Vagina (tissue), 2 donors: ENCODE data around the gene QPCTL. TPM values are rescaled to one million over a fixed set of nuclear protein-coding genes. Genes with fewer than 3 reads are reported as not detected.

ENCODE experiments used
- DNase-seq, 2 donors: peaks; one replicate each; pipeline ENCODE4 v3.0.0-alpha.2; 2017; ENCODE audit errors: extremely low spot score in 2 of 2
- H3K27ac ChIP-seq: fragments of 200-600 bp; sonication (generic); one replicate; pipeline ENCODE4 v1.5.1; 2019
- H3K27me3 ChIP-seq: fragments of 200-600 bp; sonication (generic); one replicate; pipeline ENCODE4 v1.5.1; 2019
- H3K36me3 ChIP-seq, 2 donors: fragments of 200-600 bp; sonication (generic); one replicate each; pipeline ENCODE4 v1.5.1; 2017 to 2019
- H3K4me1 ChIP-seq: fragments of 200-600 bp; sonication (generic); one replicate; pipeline ENCODE4 v1.5.1; 2019
- H3K4me3 ChIP-seq, 2 donors: fragments of 200-600 bp; sonication (generic); 1 replicate in 1 of 2; 2 replicates in 1 of 2; pipeline ENCODE4 v1.5.1; 2016 to 2019
- H3K9me3 ChIP-seq: fragments of 200-600 bp; sonication (generic); one replicate; pipeline ENCODE4 v1.5.1; 2019
- CTCF ChIP-seq, 3 experiments: fragments of 450-650 bp in 2 of 3; fragments of 200-600 bp in 1 of 3; sonication (generic) in 1 of 3; IDR thresholded peaks; one replicate each; pipeline ENCODE4 v1.5.1; 2017 to 2019; ENCODE audit warnings: antibody characterized with exemption in 3 of 3, mild to moderate bottlenecking in 2 of 3, moderate library complexity in 2 of 3
- POLR2A ChIP-seq, 2 donors: fragments of 450-650 bp; IDR thresholded peaks; one replicate each; pipeline ENCODE4 v1.6.1; 2017; ENCODE audit warnings: antibody characterized with exemption in 2 of 2, mild to moderate bottlenecking in 2 of 2, moderate library complexity in 2 of 2
- POLR2AphosphoS5 ChIP-seq, 2 donors: sonication (generic); formaldehyde crosslinking; IDR thresholded peaks; one replicate each; pipeline ENCODE4 v1.9.0; 2017; ENCODE audit warnings: antibody characterized with exemption in 2 of 2, mild to moderate bottlenecking in 2 of 2, low read depth in 1 of 2; ENCODE audit not compliant: insufficient read depth in 1 of 2
- intact Hi-C: fragments of 100-400 bp; cut with DNase I; formaldehyde crosslinking; loops from one replicate; pipeline ENCODE4 v1.15.1; 2023
- total RNA-seq: library from RNA; depleted of rRNA; stranded (reverse); fragments of >200 nt; gene quantifications from one replicate; pipeline ENCODE4 v1.2.3, GENCODE V29; 2016

The QPCTL gene
- total RNA-seq, 1 donor from 2014 or later, result 4.7 TPM

- H3K4me3 ChIP-seq, result no peak overlapping the region
- intact Hi-C loops, result no loop called here
- no peaks in the 10 kb centered on the region for H3K27me3 ChIP-seq
- H3K4me1 ChIP-seq, result no peaks in the 10 kb centered on the region
- H3K36me3 ChIP-seq, result peaks cover 0 to 10% of the 10 kb centered on the region in 2 donors
- no peak for DNase-seq
- H3K27ac ChIP-seq, result no peak overlapping the region
- TF ChIP-seq POLR2AphosphoS5 (IDR thresholded peaks at IDR 0.05; ENCODE audit: insufficient read depth in 1 of 2, low read depth in 1 of 2) (no peak), CTCF (IDR thresholded peaks at IDR 0.05) (no peak), POLR2A (IDR thresholded peaks at IDR 0.05) (no peak)
- H3K9me3 ChIP-seq, result no peaks in the 10 kb centered on the region
Measured at GRCh38 chr19:45705710-45706415, 13.4 kb downstream of the QPCTL start.

GRCh38 chr19:45710356-45711130, 18.1 kb downstream of the QPCTL start:
- no peak for DNase-seq
- intact Hi-C loops, result no loop called here
- Histone ChIP-seq H3K36me3 (peaks cover 0 to 22% of the 10 kb centered on the region in 2 donors), H3K27ac (no peak overlapping the region), H3K9me3 (no peaks in the 10 kb centered on the region), H3K27me3 (no peaks in the 10 kb centered on the region), H3K4me1 (no peaks in the 10 kb centered on the region), H3K4me3 (no peak overlapping the region)
- TF ChIP-seq POLR2AphosphoS5 (IDR thresholded peaks at IDR 0.05; ENCODE audit: insufficient read depth in 1 of 2, low read depth in 1 of 2), result no peak
- TF ChIP-seq POLR2A (IDR thresholded peaks at IDR 0.05), result no peak
- no peak for TF ChIP-seq CTCF (IDR thresholded peaks at IDR 0.05)

GRCh38 chr19:45711851-45712698, 19.6 kb downstream of the QPCTL start:
- Histone ChIP-seq H3K27me3 (no peaks in the 10 kb centered on the region), H3K36me3 (peaks cover 0 to 22% of the 10 kb centered on the region in 2 donors), H3K4me3 (no peak overlapping the region), H3K27ac (no peak overlapping the region), H3K9me3 (no peaks in the 10 kb centered on the region), H3K4me1 (peaks cover 9% of the 10 kb centered on the region)
- DNase-seq, result no peak
- no peak for TF ChIP-seq POLR2A (IDR thresholded peaks at IDR 0.05)
- TF ChIP-seq POLR2AphosphoS5 (IDR thresholded peaks at IDR 0.05; ENCODE audit: insufficient read depth in 1 of 2, low read depth in 1 of 2), result no peak
- no peak for TF ChIP-seq CTCF (IDR thresholded peaks at IDR 0.05)
- intact Hi-C loops, result no loop called here

- Histone ChIP-seq H3K4me1 (peaks cover 9% of the 10 kb centered on the region), H3K36me3 (peaks cover 0 to 22% of the 10 kb centered on the region in 2 donors), H3K4me3 (no peak overlapping the region), H3K27ac (no peak overlapping the region), H3K27me3 (no peaks in the 10 kb centered on the region), H3K9me3 (no peaks in the 10 kb centered on the region)
- intact Hi-C loops, result no loop called here
- TF ChIP-seq POLR2AphosphoS5 (IDR thresholded peaks at IDR 0.05; ENCODE audit: insufficient read depth in 1 of 2, low read depth in 1 of 2) (no peak), CTCF (IDR thresholded peaks at IDR 0.05) (no peak), POLR2A (IDR thresholded peaks at IDR 0.05) (no peak)
- no peak for DNase-seq
Measured at GRCh38 chr19:45712699-45713067, 20.2 kb downstream of the QPCTL start.
